Measurements from ENCODE around the gene DCC.

DNA sequence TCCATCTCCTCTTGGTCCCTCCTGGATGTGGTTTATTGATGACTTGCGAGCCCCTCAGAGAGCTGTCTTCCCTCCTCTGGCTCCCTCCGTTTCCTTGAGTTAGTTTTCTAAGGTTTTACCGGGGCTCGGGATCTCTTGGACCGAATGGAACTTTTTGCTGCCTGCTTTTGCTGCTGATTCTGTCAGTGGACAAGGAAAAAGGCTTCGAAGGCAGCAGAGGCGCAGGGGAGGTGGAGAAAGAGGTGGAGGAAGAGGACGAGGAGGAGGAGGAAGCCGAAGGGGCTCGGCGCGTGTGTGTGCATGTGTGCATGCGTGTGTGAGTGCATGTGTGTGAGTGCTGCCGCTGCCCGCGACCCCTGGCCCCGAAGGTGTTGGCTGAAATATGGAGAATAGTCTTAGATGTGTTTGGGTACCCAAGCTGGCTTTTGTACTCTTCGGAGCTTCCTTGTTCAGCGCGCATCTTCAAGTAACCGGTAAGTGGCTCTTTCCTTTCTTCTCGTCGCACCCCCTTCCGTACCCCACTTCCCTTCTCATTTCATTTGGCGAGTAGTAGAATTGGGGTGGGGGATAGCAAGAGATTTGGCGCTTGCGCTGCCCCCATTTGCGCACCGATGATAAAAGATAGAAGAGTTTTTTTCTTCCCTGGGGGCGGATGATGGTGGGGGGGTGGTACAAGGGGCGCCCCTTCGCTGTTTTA, 557 bp downstream of the DCC start:
- TF ChIP-seq, protein P1, sequence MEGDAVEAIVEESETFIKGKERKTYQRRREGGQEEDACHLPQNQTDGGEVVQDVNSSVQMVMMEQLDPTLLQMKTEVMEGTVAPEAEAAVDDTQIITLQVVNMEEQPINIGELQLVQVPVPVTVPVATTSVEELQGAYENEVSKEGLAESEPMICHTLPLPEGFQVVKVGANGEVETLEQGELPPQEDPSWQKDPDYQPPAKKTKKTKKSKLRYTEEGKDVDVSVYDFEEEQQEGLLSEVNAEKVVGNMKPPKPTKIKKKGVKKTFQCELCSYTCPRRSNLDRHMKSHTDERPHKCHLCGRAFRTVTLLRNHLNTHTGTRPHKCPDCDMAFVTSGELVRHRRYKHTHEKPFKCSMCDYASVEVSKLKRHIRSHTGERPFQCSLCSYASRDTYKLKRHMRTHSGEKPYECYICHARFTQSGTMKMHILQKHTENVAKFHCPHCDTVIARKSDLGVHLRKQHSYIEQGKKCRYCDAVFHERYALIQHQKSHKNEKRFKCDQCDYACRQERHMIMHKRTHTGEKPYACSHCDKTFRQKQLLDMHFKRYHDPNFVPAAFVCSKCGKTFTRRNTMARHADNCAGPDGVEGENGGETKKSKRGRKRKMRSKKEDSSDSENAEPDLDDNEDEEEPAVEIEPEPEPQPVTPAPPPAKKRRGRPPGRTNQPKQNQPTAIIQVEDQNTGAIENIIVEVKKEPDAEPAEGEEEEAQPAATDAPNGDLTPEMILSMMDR (IDR thresholded peaks at IDR 0.05), result no peak
- no peak for TF ChIP-seq POLR2A (IDR thresholded peaks at IDR 0.05)
